Peyer's patch (tissue), 4 donors: ENCODE measurements around the gene TMEM150A. TPM values are rescaled to one million over a fixed set of nuclear protein-coding genes. Genes with fewer than 3 reads are reported as not detected.
A peak's percentile ranks its signal among the peaks of the same experiment; 100 is the strongest.

ENCODE experiments used
- DNase-seq, 3 donors: peaks; one replicate each; pipeline ENCODE4 v3.0.0-alpha.2; 2017 to 2019
- H3K27ac ChIP-seq, 4 donors: fragments of 200-600 bp; sonication (generic); one replicate each; pipeline ENCODE4 v1.5.1; 2016 to 2019
- H3K27me3 ChIP-seq, 2 donors: fragments of 200-600 bp; sonication (generic); one replicate each; pipeline ENCODE4 v1.5.1; 2019
- H3K36me3 ChIP-seq, 3 donors: fragments of 200-600 bp; sonication (generic); one replicate each; pipeline ENCODE4 v1.5.1; 2016 to 2019
- H3K4me1 ChIP-seq, 4 donors: fragments of 200-600 bp; sonication (generic); one replicate each; pipeline ENCODE4 v1.5.1; 2016 to 2019
- H3K4me3 ChIP-seq, 4 donors: fragments of 200-600 bp; sonication (generic); 1 replicate in 3 of 4; 2 replicates in 1 of 4; pipeline ENCODE4 v1.5.1; 2016 to 2019; ENCODE audit warnings: mild to moderate bottlenecking in 1 of 4
- H3K9me3 ChIP-seq, 4 donors: fragments of 200-600 bp; sonication (generic); one replicate each; pipeline ENCODE4 v1.5.1; 2016 to 2019; ENCODE audit warnings: mild to moderate bottlenecking in 1 of 4
- POLR2A ChIP-seq, 2 donors: fragments of 450-650 bp; IDR thresholded peaks; one replicate each; pipeline ENCODE4 v1.5.1; 2017; ENCODE audit warnings: antibody characterized with exemption in 2 of 2, mild to moderate bottlenecking in 2 of 2, moderate library complexity in 2 of 2
- total RNA-seq, 4 donors: library from RNA; depleted of rRNA; stranded (reverse); fragments of >200 nt; gene quantifications; one replicate each; pipeline ENCODE4 v1.1.0, GENCODE V29; 2016
- TF ChIP-seq, protein P1 (sequence below), 6 experiments: fragments of 450-650 bp in 4 of 6; fragments of 200-600 bp in 2 of 6; sonication (generic) in 1 of 6; IDR thresholded peaks; one replicate each; pipeline ENCODE4 v1.5.1; 2017 to 2019; ENCODE audit warnings: antibody characterized with exemption in 6 of 6, mild to moderate bottlenecking in 3 of 6, moderate library complexity in 1 of 6

TMEM150A gene
- total RNA-seq, 4 donors from 2014 or later = 7.5 to 24.0 (median 15.5) TPM

DNA sequence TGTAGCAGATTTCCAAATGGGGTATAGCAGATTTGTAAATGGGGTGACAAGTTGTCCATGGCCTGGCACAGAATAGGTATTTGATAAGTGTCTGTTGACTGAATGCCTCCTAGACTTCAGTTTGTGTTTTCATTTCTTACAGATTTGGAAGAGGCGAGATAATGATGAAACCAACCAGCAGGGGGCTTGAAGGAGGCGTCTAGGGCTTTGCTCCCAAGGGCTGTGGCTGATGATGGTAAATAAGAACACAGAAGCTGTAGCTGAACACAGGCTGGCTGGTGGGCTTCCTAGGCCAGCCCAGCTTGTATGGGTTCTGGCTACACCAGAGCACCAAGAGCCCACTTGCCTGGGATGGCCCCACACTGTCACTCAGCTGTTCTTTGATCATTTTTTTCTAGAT lies 46.1 kb upstream of the TMEM150A start:
- no peaks in the 10 kb centered on the region for H3K4me1 ChIP-seq
- peaks cover 0 to 94% (median 3%) of the 10 kb centered on the region in 3 donors for H3K36me3 ChIP-seq
- H3K27ac ChIP-seq = peak overlapping the region in 1 of 4 donors; percentile 30
- no peak overlapping the region for H3K4me3 ChIP-seq
- no peak for DNase-seq
- no peaks in the 10 kb centered on the region for H3K27me3 ChIP-seq
- no peaks in the 10 kb centered on the region for H3K9me3 ChIP-seq
- TF ChIP-seq, protein P1, sequence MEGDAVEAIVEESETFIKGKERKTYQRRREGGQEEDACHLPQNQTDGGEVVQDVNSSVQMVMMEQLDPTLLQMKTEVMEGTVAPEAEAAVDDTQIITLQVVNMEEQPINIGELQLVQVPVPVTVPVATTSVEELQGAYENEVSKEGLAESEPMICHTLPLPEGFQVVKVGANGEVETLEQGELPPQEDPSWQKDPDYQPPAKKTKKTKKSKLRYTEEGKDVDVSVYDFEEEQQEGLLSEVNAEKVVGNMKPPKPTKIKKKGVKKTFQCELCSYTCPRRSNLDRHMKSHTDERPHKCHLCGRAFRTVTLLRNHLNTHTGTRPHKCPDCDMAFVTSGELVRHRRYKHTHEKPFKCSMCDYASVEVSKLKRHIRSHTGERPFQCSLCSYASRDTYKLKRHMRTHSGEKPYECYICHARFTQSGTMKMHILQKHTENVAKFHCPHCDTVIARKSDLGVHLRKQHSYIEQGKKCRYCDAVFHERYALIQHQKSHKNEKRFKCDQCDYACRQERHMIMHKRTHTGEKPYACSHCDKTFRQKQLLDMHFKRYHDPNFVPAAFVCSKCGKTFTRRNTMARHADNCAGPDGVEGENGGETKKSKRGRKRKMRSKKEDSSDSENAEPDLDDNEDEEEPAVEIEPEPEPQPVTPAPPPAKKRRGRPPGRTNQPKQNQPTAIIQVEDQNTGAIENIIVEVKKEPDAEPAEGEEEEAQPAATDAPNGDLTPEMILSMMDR (IDR thresholded peaks at IDR 0.05) = peak in 4 of 6 experiments; percentile 20 to 29 (median 27)
- no peak for TF ChIP-seq POLR2A (IDR thresholded peaks at IDR 0.05)

DNA sequence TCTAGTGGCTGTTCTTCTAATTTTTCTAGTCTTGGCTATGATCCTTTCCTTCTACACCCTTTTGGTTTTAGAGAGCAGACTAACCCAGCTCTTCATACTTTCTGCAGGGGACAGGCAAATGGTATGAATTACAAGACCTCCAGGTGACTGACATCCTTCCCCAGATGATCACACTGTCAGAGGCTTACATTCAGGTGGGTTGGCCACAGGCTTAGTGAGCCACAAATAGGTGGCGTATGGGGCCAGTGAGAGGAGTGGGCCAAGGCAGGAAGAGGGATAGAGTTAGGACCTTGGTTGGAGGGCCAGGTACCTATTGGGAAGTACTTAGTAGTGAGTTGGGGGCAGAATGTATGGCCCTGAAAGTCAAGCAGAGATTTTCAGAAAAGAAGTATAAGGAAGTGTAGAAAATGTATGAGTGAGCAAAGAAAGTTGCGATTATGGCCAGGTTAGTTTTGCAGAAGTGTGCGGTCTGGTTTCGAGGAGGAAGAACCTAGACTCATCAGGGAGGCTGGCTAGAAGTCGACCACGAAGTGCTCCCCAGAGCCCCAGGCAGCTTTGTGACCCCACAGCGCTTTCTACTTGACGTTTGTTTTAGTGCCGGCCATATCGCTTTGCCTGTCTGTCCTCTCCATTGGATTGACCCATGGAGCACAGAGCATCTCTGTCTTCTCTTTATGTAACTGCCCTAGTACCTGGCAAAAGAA lies 45.5 kb upstream of the TMEM150A start:
- peak in 2 of 3 donors; percentile 31 to 53 for DNase-seq
- peaks cover 0 to 94% (median 3%) of the 10 kb centered on the region in 3 donors for H3K36me3 ChIP-seq

DNA sequence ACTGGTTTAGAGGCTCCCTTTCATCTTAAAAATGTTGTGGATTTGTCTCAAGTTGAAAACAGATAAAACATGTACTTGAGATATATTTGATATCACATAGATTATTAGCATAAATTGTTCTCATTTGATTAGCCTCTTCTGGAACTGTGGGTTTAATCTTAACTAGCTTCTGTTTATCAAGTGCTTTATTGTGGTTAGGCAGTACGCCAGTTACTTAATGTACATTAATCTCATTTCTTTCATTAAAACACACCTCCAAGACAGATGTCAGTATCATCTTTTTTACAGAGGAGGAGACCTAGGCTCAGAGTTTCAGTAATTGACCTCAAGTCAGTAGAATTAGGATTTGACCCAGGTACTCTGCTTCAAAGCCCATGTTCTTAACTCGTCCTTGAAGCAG lies 43.7 kb upstream of the TMEM150A start:
- TF ChIP-seq, protein P1 (IDR thresholded peaks at IDR 0.05) = no peak
- no peak for TF ChIP-seq POLR2A (IDR thresholded peaks at IDR 0.05)
- no peaks in the 10 kb centered on the region for H3K9me3 ChIP-seq
- no peak overlapping the region for H3K4me3 ChIP-seq
- H3K4me1 ChIP-seq = no peaks in the 10 kb centered on the region
- H3K27me3 ChIP-seq = no peaks in the 10 kb centered on the region
- H3K36me3 ChIP-seq = peaks cover 0 to 100% (median 0%) of the 10 kb centered on the region in 3 donors
- DNase-seq = no peak
- no peak overlapping the region for H3K27ac ChIP-seq

More for the DNA sequence above, 45.5 kb upstream of the TMEM150A start:
- H3K4me3 ChIP-seq = no peak overlapping the region
- TF ChIP-seq, protein P1 (IDR thresholded peaks at IDR 0.05) = no peak
- no peak for TF ChIP-seq POLR2A (IDR thresholded peaks at IDR 0.05)
- H3K27me3 ChIP-seq = no peaks in the 10 kb centered on the region
- H3K9me3 ChIP-seq = no peaks in the 10 kb centered on the region
- H3K4me1 ChIP-seq = no peaks in the 10 kb centered on the region
- H3K27ac ChIP-seq = peak overlapping the region in 1 of 4 donors; percentile 30

DNA sequence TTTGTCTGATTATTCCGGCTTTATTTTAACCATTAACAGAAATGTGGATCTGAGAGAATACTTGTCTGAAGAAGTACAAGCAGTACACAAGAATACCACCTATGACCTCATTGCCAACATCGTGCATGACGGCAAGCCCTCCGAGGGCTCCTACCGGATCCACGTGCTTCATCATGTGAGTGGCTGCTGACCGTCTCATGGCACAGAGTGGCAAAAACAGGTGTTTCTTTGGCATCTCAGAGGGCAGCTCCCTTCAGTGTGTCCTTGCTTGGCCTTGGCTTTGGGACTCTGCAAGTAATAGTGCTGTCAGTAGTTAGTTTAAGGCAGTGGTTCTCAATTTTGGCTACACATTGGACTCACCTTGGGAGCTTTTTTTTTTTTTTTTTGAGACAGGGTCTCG lies 42.4 kb upstream of the TMEM150A start:
- no peaks in the 10 kb centered on the region for H3K4me1 ChIP-seq
- no peak overlapping the region for H3K27ac ChIP-seq
- peaks cover 0 to 100% (median 0%) of the 10 kb centered on the region in 3 donors for H3K36me3 ChIP-seq
- H3K27me3 ChIP-seq = no peaks in the 10 kb centered on the region
- no peak overlapping the region for H3K4me3 ChIP-seq
- DNase-seq = no peak
- TF ChIP-seq, protein P1 (IDR thresholded peaks at IDR 0.05) = no peak
- no peak for TF ChIP-seq POLR2A (IDR thresholded peaks at IDR 0.05)
- H3K9me3 ChIP-seq = no peaks in the 10 kb centered on the region

DNA sequence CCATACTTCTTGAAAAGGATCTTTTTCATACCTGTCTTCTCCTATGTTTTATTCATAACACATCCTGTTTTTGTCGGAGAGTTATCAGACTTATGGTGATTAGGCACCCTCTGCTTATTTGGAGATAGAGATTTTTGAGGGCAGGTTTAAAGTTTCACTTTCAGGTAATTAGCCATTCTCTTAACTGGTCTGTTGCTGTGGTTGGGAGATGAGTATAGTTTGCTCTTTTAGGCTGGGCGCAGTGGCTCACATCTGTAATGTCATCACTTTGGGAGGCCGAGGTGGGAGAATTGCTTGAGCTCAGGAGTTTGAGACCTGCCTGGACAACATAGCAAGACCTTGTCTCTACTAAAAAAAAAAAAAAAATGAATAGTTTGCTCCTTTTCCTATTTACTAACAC lies 40.2 kb upstream of the TMEM150A start:
- no peaks in the 10 kb centered on the region for H3K27me3 ChIP-seq
- peaks cover 0 to 100% (median 0%) of the 10 kb centered on the region in 3 donors for H3K36me3 ChIP-seq
- H3K4me3 ChIP-seq = no peak overlapping the region
- H3K9me3 ChIP-seq = no peaks in the 10 kb centered on the region
- TF ChIP-seq, protein P1 (IDR thresholded peaks at IDR 0.05) = no peak
- TF ChIP-seq POLR2A (IDR thresholded peaks at IDR 0.05) = no peak
- H3K4me1 ChIP-seq = no peaks in the 10 kb centered on the region
- DNase-seq = no peak
- no peak overlapping the region for H3K27ac ChIP-seq
